UCSD-AML1 (cell line): Measurements from ENCODE around the gene ATP11A.
"Not testable (repeated sequence)": the region's sequence is repeated elsewhere in the genome, so short reads cannot be mapped to it uniquely, and the experiment has no call there.

Experiments
- DNase-seq: peaks from one replicate; lab custom pipeline; 2025; ENCODE audit not compliant: unreplicated experiment; lab: John Stamatoyannopoulos, UW

The ATP11A gene

GRCh38 chr13:112835796-112836195, 146.0 kb downstream of the ATP11A start:
- no peak for DNase-seq

DNA sequence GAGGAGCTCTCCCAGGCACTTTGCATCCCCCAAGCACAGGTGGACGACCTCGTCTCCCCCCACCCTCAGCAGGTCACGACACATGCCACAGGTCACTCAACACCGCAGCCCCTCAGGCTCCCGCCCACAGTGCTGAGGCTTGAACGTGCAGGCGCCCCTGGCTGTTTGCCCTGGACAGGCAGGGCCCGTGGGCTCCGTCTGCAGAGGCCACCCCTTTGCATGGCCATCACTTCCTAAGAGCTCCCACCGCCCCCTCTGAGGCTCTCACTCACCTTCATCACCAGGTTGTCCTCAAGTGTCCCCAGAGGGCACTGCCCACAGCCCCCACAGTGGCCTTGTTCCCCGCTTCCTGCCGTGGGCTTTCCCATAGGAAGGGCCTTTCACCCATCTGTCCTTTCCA, 147.1 kb downstream of the ATP11A start:
- DNase-seq, result no peak

DNA sequence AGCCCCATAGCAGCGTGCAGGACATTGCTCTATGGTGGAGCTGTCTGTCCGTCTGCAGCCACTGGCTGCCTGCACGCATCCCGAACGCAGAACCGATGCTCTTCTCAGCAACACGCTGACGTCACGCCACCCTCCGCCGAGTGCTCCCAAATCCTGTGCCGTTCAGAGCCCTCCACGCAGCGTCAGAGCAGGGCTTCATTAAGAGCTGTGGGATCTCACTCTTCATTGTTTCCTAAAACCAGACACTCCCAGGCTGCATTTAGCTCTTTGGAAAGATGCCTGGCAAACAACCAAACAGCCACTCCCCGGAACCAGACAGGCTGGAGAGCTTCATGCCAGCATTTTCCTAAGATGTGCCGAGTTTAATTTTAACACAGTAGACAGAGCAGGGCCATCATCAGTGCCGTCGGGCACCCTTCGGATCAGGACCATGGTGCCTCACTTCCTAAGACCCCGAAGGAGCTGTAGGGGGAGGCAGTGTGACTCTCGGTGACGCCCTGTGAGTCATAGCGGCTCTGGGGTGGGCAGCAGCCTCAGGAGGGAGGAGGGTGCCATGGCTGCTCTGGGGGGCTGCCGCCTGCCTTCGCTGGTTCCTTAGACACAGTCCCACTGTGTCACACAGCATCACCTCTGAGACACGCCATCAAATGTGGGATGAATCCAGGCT, 147.7 kb downstream of the ATP11A start:
- DNase-seq, result no peak

- no peak for DNase-seq
These were observed 148.4 kb downstream of the ATP11A start for GRCh38 chr13:112838038-112838841.

DNA sequence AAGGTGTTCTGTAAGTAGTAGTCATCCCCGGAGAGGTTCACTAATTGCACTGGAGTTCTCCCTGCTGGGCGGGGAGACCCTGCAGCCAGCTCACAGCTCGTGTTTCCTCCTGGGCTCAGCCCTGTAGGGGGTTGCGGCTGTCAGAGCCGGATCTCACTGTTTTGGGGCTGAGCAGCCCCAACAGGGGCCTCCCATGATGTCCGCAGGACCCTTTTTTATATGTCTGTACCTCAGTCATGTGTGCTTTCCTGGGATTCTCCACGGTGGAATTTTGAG, 148.9 kb downstream of the ATP11A start:
- no peak for DNase-seq

DNA sequence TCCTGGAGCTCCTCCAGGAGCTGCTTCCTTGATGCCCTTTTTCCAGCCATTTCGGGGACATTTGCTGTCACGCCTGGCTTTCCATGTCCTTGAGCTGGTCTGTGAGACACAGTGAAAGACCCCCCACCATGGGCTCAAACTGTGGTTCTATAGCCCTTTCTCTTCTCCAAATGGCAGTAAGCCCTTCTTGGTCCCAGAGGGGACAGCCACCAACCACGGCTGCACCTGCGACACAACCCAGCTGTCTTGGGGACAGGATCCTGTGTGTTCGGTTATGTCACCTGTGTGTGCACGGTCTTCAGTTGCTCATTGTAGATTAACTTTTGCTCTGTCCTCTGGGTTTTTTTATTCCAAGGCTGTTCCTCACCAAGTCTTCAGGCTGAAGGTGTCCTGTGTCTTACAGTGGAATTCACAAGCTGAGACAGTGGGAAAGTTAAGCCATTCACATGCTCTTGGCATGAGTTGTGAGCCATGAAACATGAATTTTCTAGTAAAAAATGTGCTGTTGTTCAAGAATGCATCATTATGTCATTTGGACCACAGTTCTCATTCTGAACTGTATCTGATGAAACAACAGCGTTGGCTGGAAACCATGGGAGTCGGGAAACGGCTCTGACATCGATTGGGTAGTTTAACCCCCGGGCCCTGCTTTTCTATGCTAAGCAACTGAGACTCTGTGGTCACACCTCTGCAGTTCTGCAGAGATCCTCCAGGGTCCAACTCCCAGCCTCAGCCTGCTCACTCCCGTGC, 149.7 kb downstream of the ATP11A start:
- no peak for DNase-seq

DNA sequence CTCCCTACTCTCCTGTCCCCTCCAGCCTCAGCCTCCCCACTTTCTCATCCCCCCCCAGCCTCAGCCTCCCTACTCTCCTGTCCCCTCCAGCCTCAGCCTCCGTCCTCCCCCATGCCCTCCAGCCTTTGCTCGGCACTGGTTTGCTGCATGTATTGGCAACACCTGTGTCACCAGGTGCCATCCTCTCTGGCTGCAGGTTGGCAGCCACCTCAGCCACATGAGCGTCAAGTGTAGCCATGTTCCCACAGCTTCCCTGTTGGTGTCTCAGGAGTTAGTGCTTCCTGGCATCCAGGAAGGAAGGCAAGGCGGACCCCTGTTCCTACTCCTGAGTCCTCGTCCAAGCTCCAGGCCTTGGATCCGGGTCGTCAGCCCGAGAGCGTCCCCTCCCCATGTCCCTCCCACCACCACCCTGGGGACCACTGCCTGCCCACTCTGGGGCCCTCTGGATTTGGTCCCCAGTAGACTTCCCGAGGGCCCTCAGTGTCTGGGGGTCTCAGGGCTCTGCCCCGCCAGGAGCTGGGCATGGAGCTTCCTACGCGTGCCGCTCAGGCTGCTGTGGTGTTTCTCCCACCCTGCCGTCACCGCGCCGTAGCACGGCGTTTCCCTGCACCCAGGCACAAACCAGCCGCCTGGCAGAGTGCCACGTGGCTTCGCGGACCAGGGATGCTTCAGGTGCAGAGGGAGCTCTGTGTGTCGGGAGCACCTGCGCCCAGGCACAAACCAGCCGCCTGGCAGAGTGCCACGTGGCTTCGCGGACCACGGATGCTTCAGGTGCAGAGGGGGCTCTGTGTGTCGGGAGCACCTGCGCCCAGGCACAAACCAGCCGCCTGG, 150.8 kb downstream of the ATP11A start:
- no peak for DNase-seq

DNA sequence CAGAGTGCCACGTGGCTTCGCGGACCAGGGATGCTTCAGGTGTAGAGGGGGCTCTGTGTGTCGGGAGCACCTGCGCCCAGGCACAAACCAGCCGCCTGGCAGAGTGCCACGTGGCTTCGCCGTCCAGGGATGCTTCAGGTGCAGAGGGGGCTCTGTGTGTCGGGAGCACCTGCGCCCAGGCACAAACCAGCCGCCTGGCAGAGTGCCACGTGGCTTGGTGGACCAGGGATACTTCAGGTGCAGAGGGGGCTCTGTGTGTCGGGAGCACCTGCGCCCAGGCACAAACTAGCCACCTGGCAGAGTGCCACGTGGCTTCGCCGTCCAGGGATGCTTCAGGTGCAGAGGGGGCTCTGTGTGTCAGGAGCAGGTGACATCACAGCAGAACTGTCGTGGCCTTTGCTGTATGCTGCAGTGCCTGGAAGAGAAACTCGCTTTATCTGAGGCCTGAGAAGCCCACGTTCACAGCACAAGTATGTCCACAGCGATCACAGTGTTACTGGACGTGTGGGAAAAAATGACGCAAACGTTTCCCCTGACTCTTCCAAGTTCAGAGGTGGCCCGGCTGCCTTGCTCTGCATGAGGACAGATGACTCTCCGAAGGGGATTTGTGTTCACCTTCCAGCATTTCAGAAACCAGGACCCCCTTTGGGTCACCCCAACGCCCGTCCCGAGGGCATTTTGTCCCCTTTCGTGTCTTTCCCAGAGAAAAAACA, 151.6 kb downstream of the ATP11A start:
- not testable (repeated sequence) for DNase-seq

GRCh38 chr13:112842343-112842856, 152.6 kb downstream of the ATP11A start:
- DNase-seq, result no peak

DNA sequence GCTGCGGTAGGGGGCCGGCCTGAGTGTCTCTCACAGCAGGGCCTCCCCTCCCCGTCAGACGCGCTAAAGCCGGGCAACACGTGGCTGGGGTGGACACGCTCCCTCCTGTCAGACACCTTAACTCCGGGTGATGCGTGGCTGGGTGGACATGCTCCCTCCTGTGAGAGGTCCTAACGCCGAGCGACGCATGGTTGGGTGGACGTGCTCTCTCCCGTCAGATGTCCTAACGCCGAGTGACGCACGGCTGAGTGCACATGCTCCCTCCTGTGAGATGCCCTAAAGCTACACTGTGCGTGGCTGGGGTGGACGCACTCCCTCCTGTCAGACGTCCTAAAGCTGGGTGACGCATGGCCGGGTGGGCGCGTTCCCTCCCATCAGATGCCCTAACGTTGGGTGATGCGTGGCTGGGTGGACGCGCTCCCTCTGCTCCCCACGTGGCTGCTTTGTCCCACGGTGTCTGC, 153.1 kb downstream of the ATP11A start:
- DNase-seq, result no peak

DNA sequence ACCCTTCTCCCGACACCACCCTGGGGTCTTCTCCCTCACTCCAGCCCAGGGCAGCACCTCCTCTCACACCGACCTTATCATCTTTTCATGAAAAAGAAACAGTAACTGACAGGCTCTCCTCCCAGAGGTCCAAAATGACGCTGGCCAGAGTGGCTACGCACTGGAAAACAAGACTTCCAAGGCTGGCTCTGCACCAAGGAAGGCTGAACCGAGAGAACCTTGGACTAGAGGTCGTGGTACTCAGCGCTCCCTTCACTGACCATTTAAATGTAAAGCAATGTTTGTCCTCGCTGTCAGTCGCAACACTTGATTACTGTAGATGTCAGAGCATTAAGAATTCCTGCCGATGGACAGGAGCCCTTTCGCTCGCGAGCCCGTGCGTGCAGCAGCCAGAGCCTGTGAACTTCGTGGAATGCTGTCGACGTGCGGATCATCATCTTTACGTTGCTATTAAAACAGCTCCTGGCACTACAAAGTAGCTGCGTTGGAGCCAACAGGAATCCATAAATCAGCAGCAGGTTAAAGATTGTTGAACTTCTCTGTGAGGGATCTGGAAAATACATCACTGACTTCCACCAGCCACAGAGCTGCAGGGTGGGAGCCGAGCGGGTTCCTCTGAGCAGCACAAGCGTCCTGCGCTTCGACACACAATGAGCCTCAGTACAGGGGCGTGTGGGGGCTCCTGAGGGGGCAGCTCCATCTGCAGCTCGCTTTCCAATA, 153.7 kb downstream of the ATP11A start:
- no peak for DNase-seq

DNA sequence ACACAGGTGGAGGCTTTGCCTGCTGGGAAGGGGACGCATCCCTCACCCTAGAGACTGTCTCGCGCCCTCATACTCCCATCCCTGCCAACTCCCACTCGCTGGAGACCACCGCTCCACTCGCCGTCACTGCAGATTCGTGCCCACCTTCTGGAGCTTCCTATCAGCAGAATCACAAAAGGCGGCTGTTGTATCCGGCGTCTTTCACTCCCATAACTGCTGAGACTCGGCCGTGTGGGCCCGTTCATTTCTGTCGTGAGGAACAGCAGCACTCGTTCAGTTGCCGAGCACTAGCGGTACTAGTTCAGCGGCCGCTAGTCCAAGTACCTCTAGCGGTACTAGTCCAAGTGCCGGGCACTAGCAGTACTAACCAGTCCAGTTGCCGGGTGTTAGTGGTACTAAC, 154.6 kb downstream of the ATP11A start:
- DNase-seq, result no peak

DNA sequence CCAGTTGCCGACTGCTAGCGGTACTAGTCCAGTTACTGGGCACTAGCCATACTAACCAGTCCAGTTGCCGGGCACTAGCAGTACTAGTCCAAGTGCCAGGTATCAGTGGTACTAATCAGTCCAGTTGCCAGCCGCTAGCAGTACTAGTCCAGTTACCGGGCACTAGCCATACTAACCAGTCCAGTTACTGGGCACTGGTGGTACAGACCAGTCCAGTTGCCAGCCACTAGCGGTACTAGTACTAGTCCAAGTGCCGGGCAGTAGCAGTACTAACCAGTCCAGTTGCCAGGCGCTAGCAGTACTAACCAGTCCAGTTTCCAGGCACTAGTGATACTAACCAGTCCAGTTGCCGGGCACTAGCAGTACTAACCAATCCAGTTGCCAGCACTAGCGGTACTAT, 155.0 kb downstream of the ATP11A start:
- no peak for DNase-seq

DNA sequence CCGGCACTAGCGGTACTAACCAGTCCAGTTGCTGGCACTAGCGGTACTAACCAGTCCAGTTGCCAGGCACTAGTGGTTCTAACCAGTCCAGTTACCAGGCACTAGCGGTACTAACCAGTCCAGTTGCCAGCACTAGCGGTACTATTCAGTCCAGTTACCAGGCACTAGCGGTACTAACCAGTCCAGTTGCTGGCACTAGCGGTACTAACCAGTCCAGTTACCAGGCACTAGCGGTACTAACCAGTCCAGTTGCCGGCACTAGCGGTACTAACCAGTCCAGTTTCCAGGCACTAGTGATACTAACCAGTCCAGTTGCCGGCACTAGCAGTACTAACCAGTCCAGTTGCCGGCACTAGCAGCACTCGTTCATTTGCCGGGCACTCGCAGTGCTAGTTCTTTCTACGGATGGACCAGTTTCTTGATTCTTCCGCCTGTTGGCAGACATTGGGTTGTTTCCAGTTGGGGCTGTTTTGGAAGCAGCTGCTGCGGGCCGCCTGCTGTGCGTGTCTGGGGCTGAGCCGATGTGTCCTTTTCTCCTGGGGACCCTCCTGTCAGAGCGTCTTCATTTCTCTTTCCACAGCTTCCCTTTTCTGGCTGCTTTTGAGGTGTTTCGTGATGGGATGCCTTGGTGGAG, 155.8 kb downstream of the ATP11A start:
- no peak for DNase-seq

GRCh38 chr13:112846411-112847115, 156.7 kb downstream of the ATP11A start:
- no peak for DNase-seq

DNA sequence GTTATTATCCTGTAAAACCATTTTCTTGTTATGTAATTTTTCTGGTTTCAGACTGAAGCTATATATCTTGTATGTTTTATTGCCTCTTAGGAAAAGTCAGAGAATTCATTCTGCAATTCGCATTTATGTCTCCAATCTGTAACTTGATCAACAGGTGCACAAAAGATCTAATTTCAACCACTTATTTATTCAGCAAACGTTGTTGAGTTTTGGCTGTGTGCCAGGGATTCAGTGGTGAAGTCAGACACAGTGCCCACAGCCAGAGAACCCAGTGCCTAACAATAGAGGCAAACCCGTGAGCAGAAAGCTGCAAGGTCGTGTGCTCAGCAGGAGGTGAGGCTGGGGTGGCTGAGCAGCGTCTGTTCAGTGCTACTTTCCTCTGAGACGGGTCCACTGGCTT, 159.7 kb downstream of the ATP11A start:
- DNase-seq, result no peak

- DNase-seq, result no peak
These were observed 160.4 kb downstream of the ATP11A start for GRCh38 chr13:112850273-112850672.
